AG04450 (cell line): ENCODE results near the gene ELMO3. TPM values are rescaled to one million over a fixed set of nuclear protein-coding genes. Genes with fewer than 3 reads are reported as not detected.

ENCODE experiments used
- CTCF ChIA-PET: fragments of 300-600, 350-600 bp; formaldehyde crosslinking; extraction: SDS; loops from one replicate; lab custom pipeline; 2022; ENCODE audit warnings: antibody characterized with exemption, inconsistent platforms; lab: Charles Lee
- POLR2A ChIA-PET: fragments of 350-600 bp; formaldehyde crosslinking; extraction: SDS; loops from one replicate; lab custom pipeline; 2021; ENCODE audit warnings: antibody characterized with exemption, inconsistent platforms; lab: Yijun Ruan, JAX
- DNase-seq: peaks from one replicate; pipeline ENCODE4 v3.0.0-alpha.2; 2011; ENCODE audit warnings: low read depth, low spot score
- H3K27ac ChIP-seq: one replicate; pipeline ENCODE4 v1.5.1; 2012; ENCODE audit warnings: low read depth, low read length, control low read depth
- H3K27me3 ChIP-seq: one replicate; pipeline ENCODE4 v1.6.0; 2012; ENCODE audit warnings: low read length; ENCODE audit not compliant: control insufficient read depth, insufficient read depth
- H3K4me3 ChIP-seq: 2 replicates; pipeline ENCODE4 v1.5.1; 2011; ENCODE audit warnings: mild to moderate bottlenecking, low read depth, low read length, control low read depth
- H3K9me3 ChIP-seq: 2 replicates; pipeline ENCODE4 v1.5.1; 2012; ENCODE audit warnings: low read length; ENCODE audit not compliant: control insufficient read depth, insufficient read depth
- polyA plus RNA-seq: library from polyadenylated mRNA; depleted of rRNA; stranded (reverse); fragments of >200 nt; gene quantifications from 2 replicates; pipeline ENCODE4 v1.2.3, GENCODE V29; 2011
- TF ChIP-seq, protein P1 (sequence below): IDR thresholded peaks from 2 replicates; pipeline ENCODE4 v1.5.1; 2011; ENCODE audit warnings: low read depth, low read length, control low read depth, inconsistent platforms

The ELMO3 gene
- polyA plus RNA-seq, 1 experiment = 0.57 TPM

DNA sequence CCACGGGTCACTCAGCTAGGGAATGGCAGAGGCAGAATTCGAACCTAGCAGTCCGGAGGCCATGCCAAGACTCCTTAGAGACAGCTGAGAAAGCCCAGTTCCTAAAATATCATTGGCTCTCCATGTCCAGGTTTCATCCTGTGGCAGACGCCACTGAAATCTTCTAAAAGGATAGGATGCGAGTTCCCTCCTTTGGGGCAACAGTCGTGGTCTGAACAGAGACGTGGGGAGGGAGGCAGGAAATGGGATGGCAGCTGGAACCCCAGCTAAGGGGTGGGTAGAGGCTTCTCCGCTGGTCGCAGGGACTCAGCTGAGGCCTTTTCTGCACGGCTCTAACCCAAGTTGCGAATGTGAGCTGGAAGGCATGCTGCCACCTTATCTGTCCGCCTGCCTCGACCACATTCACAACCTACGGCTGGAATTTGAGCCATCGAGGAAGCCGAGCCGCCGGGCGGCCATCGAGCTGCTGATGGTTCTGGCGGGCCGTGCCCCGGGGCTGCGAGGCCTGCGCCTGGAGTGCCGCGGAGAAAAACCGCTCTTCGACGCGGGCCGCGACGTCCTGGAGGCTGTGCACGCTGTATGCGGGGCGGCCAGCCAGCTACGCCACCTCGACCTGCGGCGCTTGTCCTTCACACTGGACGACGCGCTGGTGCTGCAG, 36.3 kb upstream of the ELMO3 start:
- ChIA-PET POLR2A (interaction anchor here (0.7 to 1.5 kb wide), 4 partner anchors 11 to 203 kb away, joined by 3 to 6 read pairs (median 4); no protein-coding TSS in a partner anchor), CTCF (interaction anchor here (0.6 to 1.1 kb wide), 3 partner anchors 7 to 205 kb away, joined by 3 to 5 read pairs (median 4); partner anchors contain the start of gene NOL3)
- TF ChIP-seq, protein P1, sequence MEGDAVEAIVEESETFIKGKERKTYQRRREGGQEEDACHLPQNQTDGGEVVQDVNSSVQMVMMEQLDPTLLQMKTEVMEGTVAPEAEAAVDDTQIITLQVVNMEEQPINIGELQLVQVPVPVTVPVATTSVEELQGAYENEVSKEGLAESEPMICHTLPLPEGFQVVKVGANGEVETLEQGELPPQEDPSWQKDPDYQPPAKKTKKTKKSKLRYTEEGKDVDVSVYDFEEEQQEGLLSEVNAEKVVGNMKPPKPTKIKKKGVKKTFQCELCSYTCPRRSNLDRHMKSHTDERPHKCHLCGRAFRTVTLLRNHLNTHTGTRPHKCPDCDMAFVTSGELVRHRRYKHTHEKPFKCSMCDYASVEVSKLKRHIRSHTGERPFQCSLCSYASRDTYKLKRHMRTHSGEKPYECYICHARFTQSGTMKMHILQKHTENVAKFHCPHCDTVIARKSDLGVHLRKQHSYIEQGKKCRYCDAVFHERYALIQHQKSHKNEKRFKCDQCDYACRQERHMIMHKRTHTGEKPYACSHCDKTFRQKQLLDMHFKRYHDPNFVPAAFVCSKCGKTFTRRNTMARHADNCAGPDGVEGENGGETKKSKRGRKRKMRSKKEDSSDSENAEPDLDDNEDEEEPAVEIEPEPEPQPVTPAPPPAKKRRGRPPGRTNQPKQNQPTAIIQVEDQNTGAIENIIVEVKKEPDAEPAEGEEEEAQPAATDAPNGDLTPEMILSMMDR = 0 out of 2 replicates have a peak, but pooled peaks have one; percentile 4
- no peak overlapping the region for H3K4me3 ChIP-seq
- H3K9me3 ChIP-seq = peaks cover 7% of the 10 kb centered on the region; the same call in 1 of the 2 replicates
- no peak overlapping the region for H3K27ac ChIP-seq
- no peak for DNase-seq
- H3K27me3 ChIP-seq = peaks cover 46% of the 10 kb centered on the region

DNA sequence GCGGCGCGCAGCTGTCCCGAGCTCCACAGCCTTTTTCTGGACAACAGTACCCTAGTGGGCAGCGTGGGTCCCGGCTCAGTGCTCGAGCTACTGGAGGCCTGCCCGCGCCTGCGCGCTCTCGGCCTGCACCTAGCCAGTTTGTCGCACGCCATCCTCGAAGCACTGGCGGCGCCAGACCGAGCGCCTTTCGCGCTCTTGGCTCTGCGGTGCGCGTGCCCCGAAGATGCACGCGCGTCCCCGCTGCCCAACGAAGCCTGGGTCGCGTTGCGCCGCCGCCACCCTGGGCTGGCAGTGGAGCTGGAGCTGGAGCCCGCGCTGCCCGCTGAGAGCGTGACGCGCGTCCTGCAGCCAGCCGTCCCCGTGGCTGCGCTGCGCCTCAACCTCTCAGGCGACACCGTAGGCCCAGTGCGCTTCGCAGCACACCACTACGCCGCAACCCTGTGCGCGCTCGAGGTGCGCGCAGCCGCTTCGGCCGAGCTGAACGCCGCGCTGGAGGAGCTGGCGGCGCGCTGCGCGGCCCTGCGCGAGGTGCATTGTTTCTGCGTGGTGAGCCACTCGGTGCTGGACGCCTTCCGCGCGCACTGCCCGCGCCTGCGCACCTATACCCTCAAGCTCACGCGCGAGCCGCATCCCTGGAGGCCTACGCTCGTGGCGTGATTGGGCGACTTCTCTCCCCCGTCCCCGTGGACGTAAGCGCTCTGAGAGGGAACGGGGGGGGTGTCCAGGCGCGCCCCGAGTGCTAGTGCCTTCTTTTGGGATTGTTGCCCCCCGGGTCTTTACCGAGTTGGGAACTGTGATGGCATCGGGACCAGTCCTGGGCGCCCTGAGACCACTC, 35.5 kb upstream of the ELMO3 start:
- POLR2A ChIA-PET = interaction anchor here (0.7 to 1.5 kb wide), 5 partner anchors 11 to 203 kb away, joined by 3 to 6 read pairs (median 3); no protein-coding TSS in a partner anchor
- Histone ChIP-seq H3K27me3 (peaks cover 50% of the 10 kb centered on the region), H3K9me3 (peaks cover 7% of the 10 kb centered on the region; the same call in 1 of the 2 replicates), H3K4me3 (peak overlapping the region; percentile 43), H3K27ac (no peak overlapping the region)
- DNase-seq = no peak
- TF ChIP-seq, protein P1 = no peak
- CTCF ChIA-PET = interaction anchor here (0.6 to 1.1 kb wide), 2 partner anchors 8 to 206 kb away, joined by 4 to 5 read pairs; no protein-coding TSS in a partner anchor

DNA sequence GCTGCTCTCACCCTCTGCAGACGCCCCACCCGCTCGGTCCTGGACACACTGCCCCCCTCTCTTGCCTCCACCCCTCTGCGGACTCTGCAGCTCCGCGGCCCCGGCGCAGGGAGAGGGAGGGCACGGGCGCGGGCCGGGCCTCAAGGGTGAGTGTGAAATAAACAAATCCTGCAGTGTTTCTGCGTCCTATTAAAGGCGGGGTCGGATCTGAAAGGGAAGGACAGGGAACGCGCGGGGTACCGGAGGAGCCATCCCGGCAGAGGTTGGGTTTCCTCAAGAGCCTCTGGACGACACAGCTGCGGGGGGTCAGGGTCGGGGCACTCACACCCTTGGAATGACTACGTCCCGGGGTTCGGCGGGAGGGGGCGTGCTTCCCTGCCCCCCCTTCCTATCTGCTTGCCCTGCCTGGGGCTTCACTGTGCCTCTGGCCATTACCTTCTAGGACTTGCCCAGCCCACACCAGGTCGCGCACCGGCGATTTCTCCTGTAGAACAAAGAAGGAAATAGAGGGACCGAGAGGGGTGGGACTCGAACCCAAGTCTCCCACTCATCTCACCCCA, 34.9 kb upstream of the ELMO3 start:
- Histone ChIP-seq H3K27ac (no peak overlapping the region), H3K9me3 (peaks cover 7% of the 10 kb centered on the region; the same call in 1 of the 2 replicates), H3K27me3 (peaks cover 50% of the 10 kb centered on the region), H3K4me3 (peak overlapping the region; percentile 43)
- TF ChIP-seq, protein P1 = no peak
- no peak for DNase-seq
- POLR2A ChIA-PET = interaction anchor here (0.7 to 1.5 kb wide), 4 partner anchors 10 to 34 kb away, joined by 3 to 4 read pairs (median 3); no protein-coding TSS in a partner anchor
- CTCF ChIA-PET = interaction anchor here (1.1 kb wide), 1 partner anchor 9 kb away, joined by 5 read pairs; no protein-coding TSS in a partner anchor

DNA sequence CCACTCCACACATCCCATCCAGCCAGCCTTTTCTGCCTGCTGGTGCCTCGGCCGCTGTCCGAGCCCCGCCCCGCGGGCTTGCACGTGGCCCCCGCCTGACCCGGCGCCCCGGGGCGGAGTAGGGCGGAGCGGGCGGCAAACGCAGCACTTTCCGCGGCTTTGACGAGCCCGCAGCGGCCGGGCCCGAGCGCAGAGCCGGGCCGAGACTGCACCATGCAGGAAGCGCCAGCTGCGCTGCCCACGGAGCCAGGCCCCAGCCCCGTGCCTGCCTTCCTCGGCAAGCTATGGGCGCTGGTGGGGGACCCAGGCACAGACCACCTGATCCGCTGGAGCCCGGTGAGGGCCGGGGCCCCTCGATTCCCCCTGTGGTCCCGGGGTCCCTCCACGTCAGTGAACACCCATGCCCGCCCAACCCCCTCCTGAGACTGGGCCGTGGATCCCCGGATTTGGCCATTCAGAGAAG, 34.3 kb upstream of the ELMO3 start, which contains the start of gene HSF4:
Gene HSF4 (plus strand): TSS at position 147 of the 463 bp plus-strand sequence. CDS start 67 bp downstream, at position 214.
- no peak for DNase-seq
- peak within 1 kb of the TSS; percentile 43 for H3K4me3 ChIP-seq
- POLR2A ChIA-PET = no interaction called here
- peaks cover 50% of the 10 kb centered on the region for H3K27me3 ChIP-seq
- CTCF ChIA-PET = no interaction called here
- peaks cover 2% of the 10 kb centered on the region; the same call in 1 of the 2 replicates for H3K9me3 ChIP-seq
- H3K27ac ChIP-seq = no peak within 1 kb of the TSS
- TF ChIP-seq, protein P1 = no peak
